Measurements from ENCODE around the gene FOSB. TPM values are rescaled to one million over a fixed set of nuclear protein-coding genes. Genes with fewer than 3 reads are reported as not detected.
A peak's percentile ranks its signal among the peaks of the same experiment; 100 is the strongest.

Gene FOSB
- total RNA-seq, 2 experiments from 2014 or later: 8.0 to 8.7 TPM

DNA sequence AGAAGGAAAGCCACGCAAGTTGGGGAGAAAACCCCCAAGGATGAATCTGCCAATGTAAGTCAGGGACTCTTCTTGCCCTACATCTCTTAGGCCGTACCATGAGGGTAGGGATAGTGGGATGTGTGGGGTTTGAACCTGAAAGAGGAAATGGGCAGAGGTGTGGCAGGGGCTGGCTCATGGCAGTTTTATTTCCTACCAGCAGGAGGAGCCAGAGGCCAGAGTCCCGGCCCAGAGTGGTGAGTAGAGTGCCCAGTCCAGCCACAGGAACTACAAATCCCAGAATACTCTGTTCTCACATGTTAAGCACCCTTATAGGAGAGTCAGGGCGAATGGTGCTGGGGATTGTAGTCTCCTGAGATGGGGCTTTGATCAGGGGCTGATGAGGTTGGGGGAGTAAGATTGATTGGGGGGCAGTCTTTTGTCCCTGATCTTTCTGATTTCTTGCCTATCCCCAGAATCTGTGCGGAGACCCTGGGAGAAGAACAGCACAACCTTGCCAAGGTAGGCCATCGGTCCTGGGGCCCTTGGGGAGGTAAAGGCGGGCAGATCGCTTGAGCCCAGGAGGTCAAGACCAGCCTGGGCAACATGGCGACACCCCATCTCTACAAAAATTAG lies 56.0 kb downstream of the FOSB start:
- H3K9me3 Mint-ChIP-seq: no peaks in the 10 kb centered on the region
- no peaks in the 10 kb centered on the region for H3K27me3 Mint-ChIP-seq (ENCODE audit: low read depth)
- peak overlapping the region; percentile 55 for H3K27ac Mint-ChIP-seq
- intact Hi-C loops (cut with micrococcal nuclease): loop anchor here (1.0 kb wide), 6 partner anchors 16 to 169 kb away; partner anchors contain the start of genes QPCTL and VASP
- CTCF ChIA-PET: interaction anchor here (1.2 to 2.8 kb wide), 2 partner anchors 34 to 119 kb away, joined by 7 read pairs; no protein-coding TSS in a partner anchor
- H3K36me3 Mint-ChIP-seq (ENCODE audit: low read depth): peaks cover 20% of the 10 kb centered on the region
- peak; percentile 82 for DNase-seq
- H3K4me1 Mint-ChIP-seq (ENCODE audit: low read depth): peaks cover 18% of the 10 kb centered on the region
- no peak overlapping the region for H3K4me3 Mint-ChIP-seq

DNA sequence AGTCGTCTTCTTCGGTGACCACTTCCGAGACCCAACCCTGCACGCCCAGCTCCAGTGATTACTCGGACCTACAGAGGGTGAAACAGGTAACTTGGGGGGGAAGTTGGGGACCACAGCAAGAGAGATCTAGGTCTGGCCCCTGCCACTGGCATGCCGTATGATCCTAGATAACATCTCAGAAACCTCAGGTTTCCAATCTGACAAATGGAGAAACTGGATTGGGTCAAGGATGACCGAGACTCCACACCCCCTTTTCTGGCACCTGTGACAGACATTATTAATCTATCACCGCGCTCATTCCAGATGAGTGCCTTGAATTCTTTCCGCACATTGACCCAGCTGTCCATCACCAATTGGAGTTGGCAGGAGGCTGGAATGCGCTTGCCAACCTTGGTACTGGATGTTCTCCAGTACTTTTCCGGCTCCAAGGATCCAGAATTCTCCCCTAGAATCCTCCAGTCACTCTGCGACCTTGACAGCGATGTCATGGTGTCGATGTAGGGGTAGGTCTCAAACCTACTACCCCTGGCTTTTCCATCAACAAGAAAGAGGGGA lies 56.9 kb downstream of the FOSB start:
- Mint-ChIP-seq H3K27me3 (ENCODE audit: low read depth) (no peaks in the 10 kb centered on the region), H3K36me3 (ENCODE audit: low read depth) (peaks cover 20% of the 10 kb centered on the region), H3K9me3 (no peaks in the 10 kb centered on the region), H3K4me3 (no peak overlapping the region), H3K27ac (no peak overlapping the region), H3K4me1 (ENCODE audit: low read depth) (peaks cover 23% of the 10 kb centered on the region)
- intact Hi-C loops (cut with micrococcal nuclease): no loop called here
- DNase-seq: no peak
- CTCF ChIA-PET: interaction anchor here (1.2 to 2.8 kb wide), 2 partner anchors 33 to 118 kb away, joined by 7 read pairs; no protein-coding TSS in a partner anchor

Small RNA genes lying within 50 kb of the gene (microRNA-seq; reads per million reads assigned to microRNA genes)
- not detected for gene MIR6088 (ENCODE audit: borderline microRNAs expressed, borderline replicate concordance)

Other genes with a start within 250 kb of the FOSB start
- not detected for gene EXOC3L2, start 222.6 kb upstream of the FOSB start, total RNA-seq
- gene MARK4, start 216.7 kb upstream of the FOSB start, total RNA-seq: 10 to 100 TPM; 13.0 to 15.7 TPM
- not detected for gene CKM, start 145.1 kb upstream of the FOSB start, total RNA-seq
- gene KLC3, start 127.2 kb upstream of the FOSB start, total RNA-seq: not detected
- 10 to 100 TPM; 20.6 to 22.9 TPM for gene ERCC2, start 97.4 kb upstream of the FOSB start, total RNA-seq
- gene PPP1R13L, start 62.9 kb upstream of the FOSB start, total RNA-seq: 1 to 10 TPM; 4.0 to 4.8 TPM
- gene POLR1G, start 61.4 kb upstream of the FOSB start, total RNA-seq: 1 to 10 TPM; 7.4 to 7.6 TPM
- gene ERCC1, start 44.1 kb upstream of the FOSB start, total RNA-seq: 10 to 100 TPM; 28.9 to 30.7 TPM
- under 1 TPM; 0.69 to 0.84 TPM for gene RTN2, start 29.1 kb downstream of the FOSB start, total RNA-seq
- 1 to 10 TPM; 2.3 to 2.5 TPM for gene PPM1N, start 30.4 kb downstream of the FOSB start, total RNA-seq
- 10 to 100 TPM; 94.5 to 99.6 TPM for gene VASP, start 39.5 kb downstream of the FOSB start, total RNA-seq
- 10 to 100 TPM; 12.4 to 12.7 TPM for gene OPA3, start 116.8 kb downstream of the FOSB start, total RNA-seq
- not detected for gene GPR4, start 134.2 kb downstream of the FOSB start, total RNA-seq
- gene EML2, start 171.4 kb downstream of the FOSB start, total RNA-seq: 100 to 1,000 TPM; 145 to 159 TPM
- gene GIPR, start 200.2 kb downstream of the FOSB start, total RNA-seq: 1 to 10 TPM; 1.8 to 2.3 TPM
- gene SNRPD2, start 224.0 kb downstream of the FOSB start, total RNA-seq: 100 to 1,000 TPM; 976 to 988 TPM
- gene QPCTL, start 224.7 kb downstream of the FOSB start, total RNA-seq: 10 to 100 TPM; 12.0 to 14.1 TPM